Tibial nerve (tissue), 4 donors: Measurements from ENCODE around the gene TNFRSF12A.

Experiments
- CTCF ChIP-seq, 5 experiments: fragments of 200-600 bp in 3 of 5; fragments of 450-650 bp in 2 of 5; sonication (generic) in 3 of 5; IDR thresholded peaks; one replicate each; pipeline ENCODE4 v1.5.1; 2016 to 2019; ENCODE audit warnings: antibody characterized with exemption in 5 of 5, mild to moderate bottlenecking in 3 of 5, moderate library complexity in 2 of 5
- EP300 ChIP-seq, 2 donors: sonication (generic); formaldehyde crosslinking; IDR thresholded peaks; one replicate each; pipeline ENCODE4 v1.6.1; 2017; ENCODE audit warnings: antibody characterized with exemption in 2 of 2, mild to moderate bottlenecking in 1 of 2
- POLR2A ChIP-seq, 2 donors: fragments of 450-650 bp; IDR thresholded peaks; one replicate each; pipeline ENCODE4 v1.6.1; 2017; ENCODE audit warnings: antibody characterized with exemption in 2 of 2, mild to moderate bottlenecking in 2 of 2, moderate library complexity in 2 of 2

GRCh38 chr16:3019594-3020246 lies 448 bp upstream of the TNFRSF12A start:
- no peak for TF ChIP-seq POLR2A (IDR thresholded peaks at IDR 0.05)
- no peak for TF ChIP-seq CTCF (IDR thresholded peaks at IDR 0.05)
- no peak for TF ChIP-seq EP300 (IDR thresholded peaks at IDR 0.05)
